ENCODE results near the gene MARK3. TPM values are rescaled to one million over a fixed set of nuclear protein-coding genes. Genes with fewer than 3 reads are reported as not detected.
A peak's percentile ranks its signal among the peaks of the same experiment; 100 is the strongest.

The MARK3 gene
- total and polyA plus RNA-seq, 8 donors, result 52.6 to 157 (median 95.0) TPM

DNA sequence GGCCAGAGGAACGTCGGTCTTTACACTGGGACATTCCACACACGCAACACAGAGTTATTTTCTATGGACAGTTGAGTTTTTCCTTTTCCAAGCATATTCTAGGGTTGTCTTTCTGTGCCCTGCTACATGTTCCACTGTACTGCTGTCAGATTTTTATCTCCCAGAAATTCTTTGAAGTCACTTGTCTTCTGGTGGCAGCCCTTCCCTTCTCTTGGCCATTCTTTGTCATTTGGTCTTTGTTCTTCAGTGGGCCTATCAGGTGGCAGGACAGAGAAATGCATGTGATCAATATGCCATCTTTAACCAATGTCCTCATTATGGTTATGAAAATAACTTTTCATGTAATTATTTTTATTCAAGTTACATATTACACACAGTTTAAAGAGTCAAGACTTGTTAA, 36.3 kb downstream of the MARK3 start:
- H3K4me1 ChIP-seq, result peaks cover 10 to 69% (median 33%) of the 10 kb centered on the region in 4 donors
- TF ChIP-seq EP300 (IDR thresholded peaks at IDR 0.05) (no peak), POLR2AphosphoS5 (IDR thresholded peaks at IDR 0.05) (no peak), POLR2A (IDR thresholded peaks at IDR 0.05) (no peak)
- TF ChIP-seq, protein P1, sequence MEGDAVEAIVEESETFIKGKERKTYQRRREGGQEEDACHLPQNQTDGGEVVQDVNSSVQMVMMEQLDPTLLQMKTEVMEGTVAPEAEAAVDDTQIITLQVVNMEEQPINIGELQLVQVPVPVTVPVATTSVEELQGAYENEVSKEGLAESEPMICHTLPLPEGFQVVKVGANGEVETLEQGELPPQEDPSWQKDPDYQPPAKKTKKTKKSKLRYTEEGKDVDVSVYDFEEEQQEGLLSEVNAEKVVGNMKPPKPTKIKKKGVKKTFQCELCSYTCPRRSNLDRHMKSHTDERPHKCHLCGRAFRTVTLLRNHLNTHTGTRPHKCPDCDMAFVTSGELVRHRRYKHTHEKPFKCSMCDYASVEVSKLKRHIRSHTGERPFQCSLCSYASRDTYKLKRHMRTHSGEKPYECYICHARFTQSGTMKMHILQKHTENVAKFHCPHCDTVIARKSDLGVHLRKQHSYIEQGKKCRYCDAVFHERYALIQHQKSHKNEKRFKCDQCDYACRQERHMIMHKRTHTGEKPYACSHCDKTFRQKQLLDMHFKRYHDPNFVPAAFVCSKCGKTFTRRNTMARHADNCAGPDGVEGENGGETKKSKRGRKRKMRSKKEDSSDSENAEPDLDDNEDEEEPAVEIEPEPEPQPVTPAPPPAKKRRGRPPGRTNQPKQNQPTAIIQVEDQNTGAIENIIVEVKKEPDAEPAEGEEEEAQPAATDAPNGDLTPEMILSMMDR (IDR thresholded peaks at IDR 0.05), result no peak
- no peak overlapping the region for H3K4me3 ChIP-seq
- H3K27me3 ChIP-seq, result no peaks in the 10 kb centered on the region
- H3K27ac ChIP-seq, result no peak overlapping the region
- intact Hi-C loops (cut with DNase I; ENCODE audit: low total_unique reads), result no loop called here
- WGBS, 5 donors, result 94 to 97% (median 95%) methylated on average over 3 of the region's 3 CpGs
- DNase-seq, result no peak
- no peaks in the 10 kb centered on the region for H3K9me3 ChIP-seq
- H3K36me3 ChIP-seq, result peaks cover 0 to 24% (median 14%) of the 10 kb centered on the region in 4 donors

DNA sequence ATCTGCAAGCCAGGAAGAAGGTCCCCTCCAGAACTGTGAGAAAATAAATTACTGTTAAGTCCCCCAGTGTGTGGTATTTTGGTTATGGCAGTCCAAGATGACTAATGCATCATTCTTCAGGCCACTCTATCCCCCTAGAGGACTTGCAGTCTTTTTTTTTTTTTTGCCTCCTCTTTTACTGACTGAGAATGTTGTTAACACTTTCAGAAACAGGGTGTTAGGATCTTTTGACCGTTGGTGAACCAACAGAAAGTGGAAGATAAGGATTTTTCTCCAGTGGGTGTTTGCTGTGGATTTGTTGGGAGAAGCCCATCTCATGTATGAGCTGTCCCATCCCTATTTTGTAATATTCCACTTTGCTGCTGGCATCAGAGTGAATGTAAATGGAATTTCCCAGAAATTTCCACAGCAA, 37.8 kb downstream of the MARK3 start:
- Histone ChIP-seq H3K4me1 (peaks cover 13 to 69% (median 30%) of the 10 kb centered on the region in 4 donors), H3K9me3 (no peaks in the 10 kb centered on the region), H3K27me3 (no peaks in the 10 kb centered on the region), H3K36me3 (peaks cover 0 to 22% (median 11%) of the 10 kb centered on the region in 4 donors), H3K27ac (peak overlapping the region in 3 of 5 donors; percentile 30 to 39 (median 37)), H3K4me3 (no peak overlapping the region)
- 67 to 90% (median 68%) methylated on average over 1 of the region's 1 CpG for WGBS, 5 donors
- intact Hi-C loops (cut with DNase I; ENCODE audit: low total_unique reads), result no loop called here
- no peak for DNase-seq
- no peak for TF ChIP-seq POLR2AphosphoS5 (IDR thresholded peaks at IDR 0.05)

DNA sequence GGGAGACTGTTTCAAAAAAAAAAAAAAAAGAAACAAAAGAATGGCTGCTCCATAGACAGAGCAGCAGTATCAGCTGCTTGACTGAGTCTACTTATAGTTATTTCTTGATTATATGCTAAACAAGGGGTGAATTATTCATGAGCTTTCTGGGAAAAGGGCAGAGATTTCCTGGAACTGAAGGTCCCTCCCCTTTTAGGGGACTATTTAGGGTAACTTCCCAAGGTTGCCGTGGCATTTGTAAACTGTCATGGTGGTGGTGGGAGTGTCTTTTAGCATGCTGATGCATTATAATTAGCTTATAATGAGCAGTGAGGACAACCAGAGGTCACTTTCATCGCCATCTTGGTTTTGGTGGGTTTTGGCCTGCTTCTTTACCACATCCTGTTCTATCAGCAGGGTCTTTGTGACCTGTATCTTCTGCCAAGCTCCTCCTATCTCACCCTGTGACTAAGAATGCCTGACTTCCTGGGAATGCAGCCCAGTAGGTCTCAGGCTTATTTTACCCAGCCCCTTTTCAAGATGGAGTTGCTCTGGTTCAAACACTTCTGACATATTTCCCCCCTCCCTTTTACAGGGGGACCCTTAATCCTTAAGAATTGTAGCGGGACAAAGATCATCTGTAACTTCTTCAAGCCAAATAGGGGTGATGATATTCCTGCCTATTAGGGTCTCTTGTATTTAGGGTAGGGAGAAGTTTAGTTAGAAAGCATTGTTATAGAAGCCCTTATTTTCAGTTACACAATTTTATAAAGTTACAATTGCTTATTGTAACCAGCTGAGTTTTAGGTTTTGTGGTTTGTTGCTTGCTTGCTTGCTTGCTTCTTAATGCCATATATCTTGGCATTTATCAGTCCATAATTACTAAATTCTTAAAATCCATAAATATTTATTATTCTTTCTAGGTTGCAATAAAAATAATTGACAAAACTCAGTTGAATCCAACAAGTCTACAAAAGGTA, 42.5 kb downstream of the MARK3 start:
- Histone ChIP-seq H3K27me3 (no peaks in the 10 kb centered on the region), H3K9me3 (no peaks in the 10 kb centered on the region), H3K4me1 (peaks cover 14 to 78% (median 42%) of the 10 kb centered on the region in 4 donors), H3K4me3 (no peak overlapping the region), H3K27ac (peak overlapping the region in 2 of 5 donors; percentile 35 to 63), H3K36me3 (peaks cover 0 to 22% (median 14%) of the 10 kb centered on the region in 4 donors)
- TF ChIP-seq EP300 (IDR thresholded peaks at IDR 0.05) (no peak), POLR2AphosphoS5 (IDR thresholded peaks at IDR 0.05) (no peak), POLR2A (IDR thresholded peaks at IDR 0.05) (no peak)
- TF ChIP-seq, protein P1 (IDR thresholded peaks at IDR 0.05), result no peak
- intact Hi-C loops (cut with DNase I; ENCODE audit: low total_unique reads), result no loop called here
- 64 to 80% (median 74%) methylated on average over 3 of the region's 3 CpGs for WGBS, 5 donors
- DNase-seq, result peak in 1 of 2 donors; percentile 37

DNA sequence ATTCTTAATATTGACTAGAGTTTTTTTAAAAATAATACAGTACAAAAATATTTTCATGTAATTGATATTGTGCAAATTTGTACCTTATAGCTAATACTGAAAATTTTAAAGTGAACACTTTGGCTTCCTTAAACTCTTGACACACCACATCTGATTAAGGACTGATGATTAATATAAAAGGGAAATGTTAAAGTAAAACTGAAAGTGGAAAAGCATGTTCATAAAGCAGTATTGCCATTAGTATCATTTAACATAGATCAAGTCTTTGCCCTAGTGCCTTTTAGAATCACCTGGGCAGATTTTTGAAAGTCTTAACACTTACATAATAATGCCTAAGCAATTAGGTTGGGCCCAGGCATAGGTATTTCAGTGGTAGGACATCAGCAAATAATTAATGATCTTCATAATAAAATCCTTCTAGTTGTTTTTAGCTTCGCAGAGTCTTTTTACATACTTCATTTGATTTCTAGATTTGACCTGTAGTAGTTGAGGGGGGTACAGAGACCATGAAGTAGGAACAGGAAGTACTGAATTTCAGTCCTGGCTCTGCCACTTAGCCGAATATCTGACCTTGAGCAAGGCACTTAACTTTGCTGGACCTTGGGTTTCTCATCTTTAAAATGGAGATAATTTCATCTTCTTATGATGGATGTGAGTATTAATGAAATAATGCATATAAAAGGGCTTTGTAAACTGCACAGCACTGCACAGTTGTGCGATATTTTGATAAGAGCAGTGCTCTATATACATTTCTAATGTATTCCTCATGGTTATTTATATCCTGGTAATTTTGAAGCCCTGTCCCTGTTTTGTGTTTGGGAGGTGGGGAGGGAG, 43.7 kb downstream of the MARK3 start:
- 72 to 74% (median 73%) methylated on average over 3 of the region's 3 CpGs for WGBS, 5 donors
- Histone ChIP-seq H3K27me3 (no peaks in the 10 kb centered on the region), H3K27ac (peak overlapping the region in 4 of 5 donors; percentile 1 to 63 (median 32)), H3K36me3 (peaks cover 0 to 18% (median 14%) of the 10 kb centered on the region in 4 donors), H3K9me3 (no peaks in the 10 kb centered on the region), H3K4me3 (no peak overlapping the region), H3K4me1 (peaks cover 13 to 67% (median 36%) of the 10 kb centered on the region in 4 donors)
- intact Hi-C loops (cut with DNase I; ENCODE audit: low total_unique reads), result no loop called here
- DNase-seq, result no peak
- TF ChIP-seq, protein P1 (IDR thresholded peaks at IDR 0.05), result no peak
- TF ChIP-seq POLR2A (IDR thresholded peaks at IDR 0.05) (no peak), EP300 (IDR thresholded peaks at IDR 0.05) (no peak), POLR2AphosphoS5 (IDR thresholded peaks at IDR 0.05) (no peak)
